Gastroesophageal sphincter (tissue), 3 donors: ENCODE data around the gene HIGD1A.

ENCODE experiments used
- CTCF ChIP-seq, 4 experiments: fragments of 200-600 bp in 2 of 4; fragments of 450-650 bp in 2 of 4; sonication (generic) in 1 of 4; IDR thresholded peaks; one replicate each; pipeline ENCODE4 v1.5.1; 2017 to 2019; ENCODE audit warnings: antibody characterized with exemption in 4 of 4, mild to moderate bottlenecking in 2 of 4, moderate library complexity in 2 of 4
- EP300 ChIP-seq: sonication (generic); formaldehyde crosslinking; IDR thresholded peaks from one replicate; pipeline ENCODE4 v1.6.1; 2017; ENCODE audit warnings: antibody characterized with exemption, mild to moderate bottlenecking

DNA sequence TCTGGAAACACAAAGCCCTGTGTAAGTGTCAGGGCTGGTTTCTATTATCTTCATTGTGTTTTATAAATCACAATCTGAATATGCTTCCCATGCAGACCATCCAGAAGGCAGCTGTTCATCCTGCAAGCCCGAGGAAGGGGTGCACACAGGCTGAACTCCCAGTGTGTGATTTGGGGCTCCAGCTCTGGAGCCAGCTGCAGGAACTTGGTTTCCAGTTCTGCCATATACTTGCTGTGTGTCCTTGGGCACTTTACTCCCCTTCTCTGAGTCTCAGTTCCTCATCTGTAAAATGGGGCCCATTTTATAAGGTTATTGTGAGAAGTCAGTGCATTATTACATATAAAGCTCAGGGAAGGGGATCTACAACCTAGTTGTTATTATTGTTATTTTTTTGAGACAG is 48.8 kb upstream of the HIGD1A start:
- TF ChIP-seq CTCF (IDR thresholded peaks at IDR 0.05), result no peak
- no peak for TF ChIP-seq EP300
